A549 (cell line): Measurements from ENCODE around the gene TRIP11.

Experiments
- RAD21 ChIP-seq, 2 experiments: fragments of >200 bp in 1 of 2; sonication (Bioruptor Twin) in 1 of 2; formaldehyde crosslinking in 1 of 2; IDR thresholded peaks in 1 of 2; conservative IDR thresholded peaks in 1 of 2; 2 replicates in 1 of 2; 3 replicates in 1 of 2; pipeline ENCODE4 v1.6.1; 2012 to 2018; ENCODE audit warnings: inconsistent platforms in 1 of 2
- TF ChIP-seq, protein P1 (sequence below): fragments of >200 bp; sonication (Bioruptor Twin); formaldehyde crosslinking; IDR thresholded peaks from 3 replicates; pipeline ENCODE4 v1.5.1; 2016

DNA sequence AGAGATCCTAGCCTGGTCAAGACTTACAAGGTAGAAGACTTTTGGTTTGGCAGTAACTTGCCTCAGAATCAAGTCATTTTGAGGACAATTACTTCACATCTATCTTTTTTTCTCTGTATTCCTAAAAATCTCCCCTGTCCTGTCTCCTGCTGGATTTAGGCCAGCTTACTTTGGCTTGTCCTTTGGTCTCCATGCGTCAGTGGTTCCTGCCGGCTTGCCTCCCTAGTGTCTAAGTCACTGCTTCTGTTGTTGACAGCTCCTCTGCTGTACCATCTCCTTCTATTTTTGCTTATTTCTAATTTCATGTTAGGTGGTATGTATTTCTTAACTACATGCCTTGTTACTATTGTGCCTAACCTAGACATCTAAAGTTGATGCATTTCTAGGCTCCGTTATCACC lies 52.7 kb downstream of the TRIP11 start:
- no peak for TF ChIP-seq RAD21 (conservative IDR thresholded peaks at IDR 0.05 in 1 of 2, IDR thresholded peaks at IDR 0.05 in 1 of 2)
- TF ChIP-seq, protein P1, sequence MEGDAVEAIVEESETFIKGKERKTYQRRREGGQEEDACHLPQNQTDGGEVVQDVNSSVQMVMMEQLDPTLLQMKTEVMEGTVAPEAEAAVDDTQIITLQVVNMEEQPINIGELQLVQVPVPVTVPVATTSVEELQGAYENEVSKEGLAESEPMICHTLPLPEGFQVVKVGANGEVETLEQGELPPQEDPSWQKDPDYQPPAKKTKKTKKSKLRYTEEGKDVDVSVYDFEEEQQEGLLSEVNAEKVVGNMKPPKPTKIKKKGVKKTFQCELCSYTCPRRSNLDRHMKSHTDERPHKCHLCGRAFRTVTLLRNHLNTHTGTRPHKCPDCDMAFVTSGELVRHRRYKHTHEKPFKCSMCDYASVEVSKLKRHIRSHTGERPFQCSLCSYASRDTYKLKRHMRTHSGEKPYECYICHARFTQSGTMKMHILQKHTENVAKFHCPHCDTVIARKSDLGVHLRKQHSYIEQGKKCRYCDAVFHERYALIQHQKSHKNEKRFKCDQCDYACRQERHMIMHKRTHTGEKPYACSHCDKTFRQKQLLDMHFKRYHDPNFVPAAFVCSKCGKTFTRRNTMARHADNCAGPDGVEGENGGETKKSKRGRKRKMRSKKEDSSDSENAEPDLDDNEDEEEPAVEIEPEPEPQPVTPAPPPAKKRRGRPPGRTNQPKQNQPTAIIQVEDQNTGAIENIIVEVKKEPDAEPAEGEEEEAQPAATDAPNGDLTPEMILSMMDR = no peak
